HG02763 (cell line): ENCODE results near the gene PILRB.
"Not testable (repeated sequence)": the region's sequence is repeated elsewhere in the genome, so short reads cannot be mapped to it uniquely, and the experiment has no call there.

Experiments used
- ATAC-seq: cut with Tn5 transposase; IDR thresholded peaks from one replicate; pipeline ENCODE4 v1.9.1; 2021; ENCODE audit warnings: mild to moderate bottlenecking, moderate library complexity; ENCODE audit not compliant: unreplicated experiment

Gene PILRB

DNA sequence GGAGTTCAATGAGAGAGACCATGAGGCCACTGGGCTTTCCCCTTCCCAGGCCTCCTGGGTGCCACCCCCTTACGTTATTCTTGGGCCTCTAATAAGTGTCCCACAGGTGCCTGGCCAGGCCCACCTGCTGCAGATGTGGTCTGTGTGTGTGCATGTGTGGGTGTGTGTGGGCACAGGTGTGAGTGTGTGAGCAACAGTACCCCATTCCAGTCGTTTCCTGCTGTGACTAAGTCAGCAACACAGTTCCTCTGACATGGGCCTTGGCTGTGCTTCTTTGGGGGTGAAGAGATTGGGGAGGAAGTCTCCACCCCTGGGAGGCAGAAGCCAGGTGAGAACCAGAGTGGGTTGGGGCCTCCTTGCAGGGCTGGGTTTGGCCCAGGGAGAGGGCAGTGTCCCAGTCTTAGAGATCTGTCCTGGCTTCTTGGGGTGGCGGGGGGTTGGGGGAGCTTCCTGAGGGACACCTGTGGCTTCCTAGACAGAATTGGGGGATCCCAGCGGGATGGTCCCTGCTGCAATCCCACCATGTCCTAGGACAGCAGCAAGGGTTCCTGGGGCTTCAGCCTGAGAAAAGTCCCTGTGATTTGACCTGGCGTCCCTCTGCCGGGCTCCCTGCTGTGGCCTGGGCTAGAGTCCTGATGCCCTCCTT, 4.1 kb upstream of the PILRB start:
- ATAC-seq, result no peak

DNA sequence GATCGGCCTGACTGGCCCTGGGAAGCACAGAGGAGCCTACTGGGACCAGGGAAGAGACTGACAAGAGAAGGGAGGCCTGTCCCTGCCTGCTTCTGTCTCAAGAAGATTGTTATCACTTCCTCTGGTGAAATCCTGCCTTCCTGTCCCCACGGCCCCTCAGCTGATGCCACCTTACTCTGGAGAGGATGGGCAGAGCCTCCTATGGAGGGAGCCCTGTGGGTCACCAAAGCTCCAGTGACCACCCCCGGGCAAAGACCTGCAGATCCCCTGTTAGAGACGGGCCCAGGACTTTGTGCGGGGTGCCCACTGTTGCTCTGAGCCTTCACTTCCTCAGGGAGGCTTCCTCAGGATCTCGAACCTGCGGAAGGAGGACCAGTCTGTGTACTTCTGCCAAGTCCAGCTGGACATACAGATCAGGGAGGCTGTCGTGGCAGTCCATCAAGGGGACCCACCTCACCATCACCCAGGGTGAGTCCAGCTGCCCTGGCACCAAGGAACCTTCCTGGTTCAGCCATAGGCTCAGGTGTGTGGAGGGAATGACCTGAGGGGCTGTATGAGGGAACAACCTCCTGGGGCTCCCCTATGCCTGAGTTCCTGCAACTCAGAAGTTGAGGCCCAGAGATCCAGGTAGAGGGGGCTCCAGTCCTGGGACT, 1.4 kb upstream of the PILRB start:
- no peak for ATAC-seq

DNA sequence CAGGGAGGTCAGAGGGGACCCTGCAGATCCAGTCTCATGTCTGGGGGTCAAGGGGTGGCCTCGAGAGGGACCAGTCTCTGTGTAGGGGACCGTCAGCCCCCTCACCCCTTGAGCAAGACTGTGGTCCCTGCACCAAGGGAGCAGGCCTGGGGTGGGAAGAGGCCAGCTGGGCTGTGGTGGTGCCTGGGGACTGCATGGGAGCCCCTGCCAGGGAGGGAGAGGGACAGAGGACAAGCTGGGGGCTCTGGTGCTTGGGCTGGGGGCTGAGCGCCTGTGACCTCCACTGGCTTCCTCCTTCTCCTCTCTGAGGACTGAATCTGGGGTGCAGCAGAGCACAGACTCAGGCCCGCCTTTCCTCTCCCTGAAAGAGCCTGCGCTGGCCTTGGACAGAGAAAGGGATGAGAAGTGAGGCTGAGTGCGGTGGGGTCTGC, 771 bp upstream of the PILRB start:
- no peak for ATAC-seq

DNA sequence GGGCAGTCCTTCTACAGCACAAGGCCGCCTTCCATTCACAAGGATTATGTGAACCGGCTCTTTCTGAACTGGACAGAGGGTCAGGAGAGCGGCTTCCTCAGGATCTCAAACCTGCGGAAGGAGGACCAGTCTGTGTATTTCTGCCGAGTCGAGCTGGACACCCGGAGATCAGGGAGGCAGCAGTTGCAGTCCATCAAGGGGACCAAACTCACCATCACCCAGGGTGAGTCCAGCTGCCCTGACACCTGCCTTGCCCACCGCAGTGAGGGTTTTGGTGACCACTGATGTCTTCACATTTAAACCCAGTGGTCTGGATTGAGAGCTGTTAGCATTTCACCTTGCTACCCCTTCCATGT, 918 bp downstream of the PILRB start:
- ATAC-seq, result no peak

DNA sequence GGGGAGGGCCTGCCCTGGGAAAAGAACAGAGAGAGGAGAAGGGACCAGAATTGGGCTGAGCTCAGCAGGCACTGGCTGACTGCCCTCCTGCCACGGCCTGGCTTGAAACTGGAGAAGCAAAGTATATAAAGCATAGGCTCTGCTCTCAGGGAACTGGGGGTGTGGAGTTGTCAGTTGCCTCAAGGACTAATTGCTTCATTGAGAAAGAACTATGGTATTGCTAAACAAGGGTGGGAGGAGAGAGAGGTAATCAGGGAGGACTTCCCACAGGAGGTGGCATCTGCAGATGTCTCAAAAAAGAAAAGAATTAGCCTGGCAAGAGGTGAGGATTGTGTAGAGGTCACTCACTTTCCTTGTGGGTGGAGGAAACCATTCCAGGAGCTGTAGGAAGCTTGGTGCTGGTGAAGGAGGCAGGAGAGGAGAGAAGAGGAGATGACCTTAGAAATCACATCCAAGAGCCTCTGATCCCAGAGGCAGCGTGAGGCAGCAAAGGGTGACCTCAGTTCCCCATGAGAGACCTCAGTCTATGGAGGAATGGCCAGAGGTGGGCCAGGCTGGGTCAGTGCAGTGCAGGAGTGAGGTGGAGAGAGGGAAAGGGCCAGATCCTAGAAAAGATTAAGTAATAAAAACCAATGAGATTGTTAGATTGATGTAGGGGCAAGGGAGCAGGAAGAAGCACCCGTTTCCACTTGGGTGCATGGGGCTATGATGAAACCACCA, 2.4 kb downstream of the PILRB start:
- no peak for ATAC-seq

DNA sequence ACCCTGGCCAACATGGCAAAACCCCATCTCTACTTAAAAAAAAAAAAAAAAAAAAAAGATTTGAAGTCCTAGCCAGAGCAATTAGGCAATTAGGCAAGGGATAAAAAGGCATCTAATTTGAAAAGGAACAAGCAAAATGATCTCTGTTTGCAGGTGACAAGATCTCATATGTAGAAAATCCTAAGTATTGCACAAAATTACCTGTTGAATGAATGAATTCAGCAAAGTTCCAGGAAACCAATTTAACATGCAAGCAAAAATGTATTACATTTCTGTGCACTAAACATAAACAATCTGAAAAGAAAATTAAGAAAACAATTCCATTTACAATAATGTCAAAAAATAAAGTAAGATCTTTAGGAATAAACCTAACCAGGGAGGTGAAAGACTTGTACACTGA, 5.2 kb downstream of the PILRB start:
- ATAC-seq, result no peak

DNA sequence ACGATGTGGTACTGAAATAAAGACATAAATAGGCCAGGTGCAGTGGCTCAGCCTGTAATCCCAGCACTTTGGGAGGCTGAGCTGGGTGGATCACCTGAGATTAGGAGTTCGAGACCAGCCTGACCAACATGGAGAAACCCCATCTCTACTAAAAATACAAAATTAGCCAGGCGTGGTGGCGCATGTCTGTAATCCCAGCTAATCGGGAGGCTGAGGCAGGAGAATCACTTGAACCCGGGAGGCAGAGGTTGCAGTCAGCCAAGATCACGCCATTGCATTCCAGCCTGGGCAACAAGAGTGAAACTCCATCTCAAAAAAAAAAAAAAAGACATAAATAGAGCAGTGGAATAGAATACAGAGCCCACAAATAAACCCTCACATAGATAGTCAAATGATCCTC, 5.9 kb downstream of the PILRB start:
- not testable (repeated sequence) for ATAC-seq

DNA sequence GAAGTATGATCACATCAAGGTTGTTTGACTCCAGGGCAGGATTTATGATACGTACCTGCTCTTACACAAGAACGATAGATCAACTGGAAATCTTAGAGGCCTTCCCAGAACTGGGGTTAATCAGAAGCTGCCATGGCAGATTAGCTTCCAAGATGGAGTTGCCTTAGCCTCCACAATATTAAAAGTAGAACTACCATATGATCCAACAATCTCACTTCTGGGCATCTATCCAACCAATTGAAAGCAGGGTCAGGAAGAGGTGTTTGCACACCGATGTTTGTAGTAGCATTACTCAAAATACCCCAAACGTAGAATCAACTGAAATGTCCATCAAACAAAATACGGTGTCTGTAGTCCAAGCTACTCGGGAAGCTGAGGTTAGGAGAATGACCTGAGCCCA, 6.6 kb downstream of the PILRB start:
- no peak for ATAC-seq

DNA sequence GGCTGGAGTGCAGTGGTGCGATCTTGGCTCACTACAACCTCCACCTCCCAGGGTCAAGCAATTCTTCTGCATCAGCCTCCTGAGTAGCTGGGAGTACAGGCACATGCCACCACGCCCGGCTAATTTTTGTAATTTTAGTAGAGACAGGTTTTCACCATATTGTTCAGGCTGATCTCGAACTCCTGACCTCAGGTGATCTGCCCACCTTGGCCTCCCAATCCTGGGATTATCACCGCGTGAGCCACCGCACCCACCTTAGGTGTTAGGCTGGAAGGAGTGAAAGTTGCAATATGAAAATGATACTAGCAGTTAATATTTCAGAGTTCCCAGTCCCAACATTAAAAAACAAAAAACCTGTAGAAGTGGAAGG, 8.1 kb downstream of the PILRB start:
- ATAC-seq, result not testable (repeated sequence)

DNA sequence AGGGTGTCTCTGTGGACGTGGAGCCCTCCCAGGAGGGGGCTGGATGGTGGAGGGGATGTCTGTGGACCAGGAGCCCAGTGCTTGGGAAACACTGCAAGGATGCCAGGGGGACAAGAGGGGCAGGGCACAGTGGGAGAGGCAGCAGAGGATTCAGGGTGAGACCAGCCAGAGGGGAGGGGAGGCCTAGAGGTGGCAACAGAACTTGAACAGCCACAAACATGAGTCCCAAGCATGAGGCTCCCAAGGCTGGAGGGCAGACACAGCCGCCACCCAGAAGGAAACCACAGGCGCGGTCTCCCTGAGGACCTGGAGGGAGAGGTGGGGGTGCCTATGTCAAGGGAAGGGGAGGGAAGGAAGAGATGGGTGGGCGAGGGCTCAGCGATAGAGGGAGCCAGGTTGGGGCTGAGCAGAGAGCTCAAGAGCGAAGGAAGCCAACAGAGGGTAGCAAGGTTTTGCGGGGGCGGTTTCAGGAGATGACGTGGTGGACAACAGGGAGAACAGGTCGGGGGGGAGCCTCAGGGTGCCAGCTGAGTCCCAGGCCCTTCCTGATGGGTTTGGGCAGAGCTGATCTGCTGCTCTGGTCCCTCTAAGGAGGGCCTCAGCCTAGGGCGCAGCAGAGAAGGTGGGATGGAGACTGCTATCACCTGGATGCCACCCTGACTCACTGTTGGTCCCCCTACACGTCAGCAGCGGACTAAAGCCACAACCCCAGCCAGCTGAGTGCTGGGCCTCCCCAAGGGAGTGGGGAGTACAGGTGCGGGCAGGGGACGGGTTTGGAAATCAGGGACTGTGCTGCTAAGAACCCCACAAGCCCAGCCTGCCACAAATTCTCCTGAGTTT, 8.7 kb downstream of the PILRB start:
- ATAC-seq, result no peak

DNA sequence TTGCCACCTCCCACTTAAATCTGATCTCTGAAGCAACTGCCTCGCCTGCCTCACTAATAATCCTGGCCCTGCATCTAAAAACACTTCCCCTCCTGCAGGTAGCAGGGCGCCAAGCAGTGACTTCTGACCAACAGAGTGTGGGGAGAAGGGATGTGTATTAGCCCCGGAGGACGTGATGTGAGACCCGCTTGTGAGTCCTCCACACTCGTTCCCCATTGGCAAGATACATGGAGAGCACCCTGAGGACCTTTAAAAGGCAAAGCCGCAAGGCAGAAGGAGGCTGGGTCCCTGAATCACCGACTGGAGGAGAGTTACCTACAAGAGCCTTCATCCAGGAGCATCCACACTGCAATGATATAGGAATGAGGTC, 9.3 kb downstream of the PILRB start:
- no peak for ATAC-seq

DNA sequence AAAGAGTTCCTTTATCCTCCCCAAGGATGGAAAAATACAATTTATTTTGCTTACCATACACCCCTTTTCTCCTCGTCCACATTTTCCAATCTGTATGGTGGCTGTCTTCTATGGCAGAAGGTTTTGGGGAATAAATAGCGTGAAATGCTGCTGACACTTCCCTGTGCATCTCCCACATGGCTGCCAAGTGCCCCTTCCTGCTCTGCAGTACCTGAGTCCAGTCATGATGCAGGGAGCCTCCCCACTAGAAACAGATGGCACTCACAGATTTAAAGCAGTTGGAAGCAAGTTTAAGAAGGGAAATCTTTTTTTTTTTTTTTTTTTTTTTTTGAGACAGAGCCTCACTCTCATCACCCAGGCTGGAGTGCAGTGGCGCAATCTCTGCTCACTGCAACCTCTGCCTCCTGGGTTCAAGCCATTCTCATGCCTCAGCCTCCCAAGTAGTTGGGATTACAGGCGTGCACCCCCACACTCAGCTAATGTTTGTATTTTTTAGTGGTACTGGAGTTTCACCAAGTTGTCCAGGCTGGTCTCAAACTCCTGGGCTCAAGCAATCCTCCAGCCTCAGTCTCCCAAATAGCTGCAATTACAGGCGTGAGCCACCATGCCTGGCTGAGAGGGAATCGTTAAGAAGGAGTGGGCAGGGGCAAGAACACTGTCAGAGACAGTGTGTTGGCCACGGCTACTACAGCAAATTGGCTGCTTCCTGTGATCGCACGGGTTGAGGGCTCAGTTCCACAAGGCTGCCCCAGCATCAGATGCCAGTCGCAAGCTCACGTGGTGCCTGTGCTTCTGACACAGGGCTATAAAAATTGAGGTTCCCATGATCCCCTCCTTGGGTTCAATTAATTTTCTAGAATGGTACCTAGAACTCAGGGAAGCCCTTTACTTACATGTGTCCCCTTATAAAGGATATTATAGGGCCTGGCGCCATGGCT, 10.0 kb downstream of the PILRB start:
- no peak for ATAC-seq

DNA sequence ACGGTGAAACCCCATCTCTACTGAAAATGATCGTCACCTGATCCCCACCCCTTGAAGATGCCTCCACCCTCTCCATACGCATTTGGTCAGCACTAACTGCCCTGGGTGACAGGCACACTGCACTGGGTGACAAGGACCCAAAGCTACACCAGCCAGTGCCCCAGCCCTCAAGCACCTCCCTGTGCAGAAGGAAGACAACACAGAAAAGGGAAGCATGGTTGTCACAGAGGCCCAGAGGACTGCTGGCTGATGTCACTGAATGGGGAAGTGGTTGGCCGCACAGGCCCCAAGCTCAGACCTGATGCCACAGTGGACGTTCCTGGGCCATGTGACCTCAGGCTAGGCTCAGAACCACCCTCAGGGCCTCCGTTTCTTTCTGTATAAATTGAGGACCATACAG, 11.2 kb downstream of the PILRB start:
- peak; percentile 52 for ATAC-seq

DNA sequence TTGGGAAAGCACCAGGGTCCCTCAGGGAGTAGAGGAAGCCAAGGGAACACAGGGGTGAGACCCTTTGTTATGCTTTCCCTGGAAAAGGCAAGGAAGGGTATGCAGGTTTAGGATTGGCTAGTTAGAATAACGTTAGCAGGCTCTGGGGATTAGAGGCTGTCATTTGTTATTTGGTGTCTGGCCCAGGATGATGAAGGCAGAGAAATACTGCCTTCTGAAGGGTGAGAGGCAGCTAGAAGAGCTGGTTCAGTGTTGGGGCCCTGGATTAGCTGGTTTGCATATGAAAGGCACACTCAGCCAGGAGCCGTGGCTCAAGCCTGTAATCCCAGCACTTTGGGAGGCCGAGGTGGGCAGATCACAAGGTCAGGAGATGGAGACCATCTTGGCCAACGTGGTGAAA, 12.4 kb downstream of the PILRB start:
- ATAC-seq, result no peak

DNA sequence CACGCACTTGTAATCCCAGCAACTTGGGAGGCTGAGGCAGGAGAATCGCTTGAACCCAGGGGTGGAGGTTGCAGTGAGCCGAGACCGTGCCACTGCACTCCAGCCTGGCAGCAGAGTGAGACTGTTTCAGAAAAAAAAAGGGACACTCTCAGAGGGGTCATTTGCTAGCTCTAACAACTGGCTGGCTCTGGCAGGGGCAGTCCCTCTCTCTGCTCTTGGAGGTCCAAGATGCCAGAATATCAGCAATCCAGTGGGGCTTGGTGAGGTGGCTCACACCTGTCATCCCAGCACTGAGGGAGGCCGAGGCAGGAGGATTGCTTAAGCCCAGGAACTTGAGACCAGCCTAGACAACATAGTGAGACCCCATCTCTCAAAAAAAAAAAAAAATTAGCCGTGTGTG, 12.8 kb downstream of the PILRB start:
- ATAC-seq, result no peak

DNA sequence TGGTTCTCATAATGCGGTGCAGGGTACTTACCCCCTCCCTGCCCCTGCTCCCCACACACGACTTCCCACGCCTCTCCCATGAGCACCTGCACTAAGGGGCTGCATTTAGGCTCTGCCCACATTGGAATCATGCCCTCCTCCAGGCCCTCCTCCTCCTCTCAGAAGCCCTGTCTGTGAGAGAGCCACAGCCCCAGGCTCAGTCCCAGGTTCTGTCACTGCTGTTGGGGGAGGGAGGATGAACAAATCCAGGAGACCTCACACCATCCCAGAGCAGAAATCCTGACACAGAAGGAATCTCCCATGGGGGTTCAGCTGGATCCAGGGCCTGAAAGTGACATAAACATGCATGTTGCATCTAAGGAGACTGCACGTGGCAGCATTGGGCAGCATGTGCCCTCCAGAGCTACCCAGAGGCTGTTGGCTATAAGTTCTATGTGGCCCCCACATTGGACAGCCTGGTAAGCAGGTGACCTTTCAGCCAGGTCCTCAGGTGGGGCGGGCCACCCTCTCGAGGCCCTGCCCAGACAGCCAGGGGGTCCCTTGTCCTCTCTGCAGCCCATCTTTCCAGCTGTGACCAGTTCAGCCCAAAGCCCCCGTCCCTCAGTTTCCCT, 13.7 kb downstream of the PILRB start:
- no peak for ATAC-seq

DNA sequence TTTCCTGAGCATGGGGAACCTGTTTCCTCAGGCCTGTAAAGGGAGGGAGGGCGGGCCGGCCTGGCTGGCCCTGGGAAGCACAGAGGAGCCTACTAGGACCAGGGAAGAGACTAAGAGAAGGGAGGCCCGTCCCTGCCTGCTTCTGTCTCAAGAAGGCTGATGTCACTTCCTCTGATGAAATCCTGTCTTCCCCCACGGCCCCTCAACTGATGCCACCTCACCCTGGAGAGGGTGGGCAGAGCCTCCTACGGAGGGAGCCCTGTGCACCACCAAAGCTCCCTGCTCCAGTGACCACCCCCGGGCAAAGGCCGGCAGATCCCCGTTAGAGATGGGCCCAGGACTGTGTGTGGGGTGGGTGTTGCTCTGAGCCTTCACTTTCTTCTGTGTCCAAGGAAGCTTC, 14.3 kb downstream of the PILRB start:
- ATAC-seq, result no peak

DNA sequence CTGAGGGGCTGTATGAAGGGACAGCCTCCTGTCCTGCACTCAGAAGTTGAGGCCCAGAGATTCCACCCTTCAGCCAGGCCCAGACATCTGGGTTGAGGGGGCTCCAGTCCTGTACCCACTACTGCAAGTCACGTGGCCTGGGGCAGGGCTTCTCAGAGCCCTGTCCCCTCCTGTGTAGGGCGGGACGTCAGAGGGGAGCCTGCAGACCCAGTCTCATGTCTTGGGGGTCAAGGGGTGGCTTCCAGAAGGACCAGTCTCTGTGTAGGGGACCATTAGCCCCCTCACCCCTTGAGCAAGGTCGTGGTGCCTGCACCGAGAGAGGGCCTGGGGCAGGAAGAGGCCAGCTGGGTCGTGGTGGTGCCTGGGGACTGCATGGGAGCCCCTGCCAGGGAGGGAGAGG, 14.8 kb downstream of the PILRB start:
- ATAC-seq, result no peak

DNA sequence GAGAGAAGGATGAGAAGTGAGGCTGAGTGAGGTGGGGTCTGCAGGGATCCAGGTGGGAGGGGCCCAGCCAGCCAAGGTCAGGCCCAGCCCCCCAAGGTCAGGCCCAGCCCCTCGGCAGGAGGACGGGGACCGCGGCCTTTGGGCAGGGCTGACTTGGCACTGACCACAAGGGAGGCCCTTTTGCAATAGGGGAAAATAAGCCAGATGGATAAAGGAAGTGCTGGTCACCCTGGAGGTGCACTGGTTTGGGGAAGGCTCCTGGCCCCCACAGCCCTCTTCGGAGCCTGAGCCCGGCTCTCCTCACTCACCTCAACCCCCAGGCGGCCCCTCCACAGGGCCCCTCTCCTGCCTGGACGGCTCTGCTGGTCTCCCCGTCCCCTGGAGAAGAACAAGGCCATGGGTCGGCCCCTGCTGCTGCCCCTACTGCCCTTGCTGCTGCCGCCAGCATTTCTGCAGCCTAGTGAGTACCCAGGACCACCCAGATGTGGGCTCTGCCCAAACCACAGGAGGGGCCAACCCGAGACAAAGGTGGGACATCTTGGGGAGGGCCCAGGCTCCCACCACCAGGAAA, 15.4 kb downstream of the PILRB start, which contains the start of gene PILRA:
Gene PILRA, plus strand, starts transcription at position 227 of the 571 bp plus-strand sequence. Its CDS starts 170 bp downstream, at position 397.
- no peak for ATAC-seq
